Upper lobe of right lung (tissue), 1 donor: ENCODE results near the gene TJP3. TPM values are rescaled to one million over a fixed set of nuclear protein-coding genes. Genes with fewer than 3 reads are reported as not detected.
"Not testable (repeated sequence)": the region's sequence is repeated elsewhere in the genome, so short reads cannot be mapped to it uniquely, and the experiment has no call there.

Experiments used
- ATAC-seq: fragments of 200-7000 bp; cut with Tn5 transposase; one replicate; pipeline ENCODE4 v1.9.1; 2020; ENCODE audit warnings: mild to moderate bottlenecking, moderate library complexity
- DNase-seq: peaks from one replicate; pipeline ENCODE4 v3.0.0-alpha.2; 2020
- H3K27ac ChIP-seq: fragments of 200-600 bp; one replicate; pipeline ENCODE4 v1.8.0; 2022
- H3K27me3 ChIP-seq: fragments of 200-600 bp; one replicate; pipeline ENCODE4 v1.8.0; 2022; ENCODE audit warnings: mild to moderate bottlenecking
- H3K36me3 ChIP-seq: fragments of 200-600 bp; one replicate; pipeline ENCODE4 v1.8.0; 2022
- H3K4me1 ChIP-seq: fragments of 200-600 bp; one replicate; pipeline ENCODE4 v1.8.0; 2022
- H3K4me3 ChIP-seq: fragments of 200-600 bp; one replicate; pipeline ENCODE4 v1.8.0; 2022; ENCODE audit warnings: mild to moderate bottlenecking
- H3K9me3 ChIP-seq: fragments of 200-600 bp; one replicate; pipeline ENCODE4 v1.8.0; 2022
- intact Hi-C: fragments of 100-400 bp; cut with DNase I; formaldehyde crosslinking; loops from one replicate; pipeline ENCODE4 v1.11.0; 2022
- total RNA-seq: library from RNA; stranded (reverse); fragmentation: NEBNext Ultra II Directional; extraction: Animal tissue kit (Norgen Biotek cat#: 25700); gene quantifications from one replicate; pipeline ENCODE4 v1.2.1, GENCODE V29; 2021
- TF ChIP-seq, protein P1 (sequence below): fragments of 200-600 bp; IDR thresholded peaks from one replicate; pipeline ENCODE4 v1.8.0; 2022; ENCODE audit warnings: antibody characterized with exemption
- donor health status: DM: no; HTN: yes; CAD: no; lungs with severe emphysema.

TJP3 gene
- total RNA-seq, 1 donor from 2014 or later: 23.0 TPM

DNA sequence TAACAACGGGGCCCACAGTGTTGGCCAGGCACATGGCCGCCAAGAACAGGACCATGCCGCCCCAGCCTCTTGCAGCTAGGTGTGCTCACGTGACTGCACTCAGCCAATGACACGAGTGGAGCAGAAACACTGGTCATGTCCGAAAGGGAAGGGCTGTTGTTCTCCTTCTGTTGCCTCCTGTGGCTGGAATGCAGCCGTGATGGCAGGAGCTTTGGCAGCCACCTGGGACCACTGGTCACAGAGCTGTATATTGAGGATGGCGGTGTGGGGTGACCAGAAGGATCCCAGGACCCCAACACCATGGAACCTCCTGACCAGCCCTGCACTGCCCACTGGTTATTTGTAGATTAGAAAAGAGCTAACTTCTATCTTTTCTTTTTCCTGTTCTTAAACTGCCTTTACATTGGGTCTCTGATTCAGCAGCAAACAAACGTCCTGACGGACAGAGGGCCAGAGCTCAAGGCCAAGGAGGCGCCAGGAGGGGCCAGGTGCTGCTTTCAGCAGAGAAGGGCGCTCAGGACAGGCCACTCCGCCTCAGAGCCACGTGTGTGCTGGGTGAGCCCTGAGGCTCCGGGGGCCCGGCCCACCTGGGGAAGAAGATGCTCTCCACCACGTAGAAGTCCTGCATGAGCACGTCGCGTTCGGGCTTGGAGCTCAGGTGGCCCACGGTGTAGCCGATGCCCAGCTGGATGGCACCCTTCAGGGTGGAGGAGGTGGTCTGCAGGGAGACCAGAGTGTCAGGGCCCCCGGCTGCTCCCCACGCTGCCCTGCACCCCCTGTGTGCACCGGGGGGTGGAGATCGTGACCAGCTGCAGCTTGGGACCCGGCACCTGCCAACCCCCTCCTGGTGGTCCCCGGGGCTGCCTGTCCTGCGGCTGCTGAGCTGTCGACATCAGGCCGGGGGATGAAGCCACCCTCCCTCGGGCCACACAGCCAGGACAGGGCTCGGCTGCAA, 46.6 kb upstream of the TJP3 start:
- intact Hi-C loops: no loop called here
- DNase-seq: no peak

DNA sequence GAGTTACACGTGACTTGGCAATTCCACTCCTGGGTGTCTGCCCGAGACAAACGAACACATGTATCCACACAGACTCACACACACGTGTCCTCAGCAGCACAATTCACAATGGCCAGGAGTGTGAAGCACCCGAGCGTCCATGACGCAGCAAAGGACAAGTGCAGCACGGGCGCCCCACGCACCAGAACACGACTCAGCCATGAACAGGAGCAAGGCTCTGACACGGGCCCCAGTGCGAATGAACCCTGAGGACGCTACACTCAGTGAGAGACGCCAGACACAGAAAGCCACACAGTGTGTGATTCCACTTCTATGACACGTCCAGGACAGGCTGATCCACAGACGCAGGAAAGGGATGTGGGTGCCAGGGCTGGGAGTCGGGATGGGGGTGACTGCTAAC, 44.3 kb upstream of the TJP3 start:
- intact Hi-C loops: no loop called here
- H3K27ac ChIP-seq: no peak overlapping the region
- H3K27me3 ChIP-seq: no peaks in the 10 kb centered on the region
- H3K4me3 ChIP-seq: no peak overlapping the region
- no peak for DNase-seq
- no peak for ATAC-seq
- no peaks in the 10 kb centered on the region for H3K4me1 ChIP-seq
- H3K36me3 ChIP-seq: peaks cover 25% of the 10 kb centered on the region
- TF ChIP-seq, protein P1, sequence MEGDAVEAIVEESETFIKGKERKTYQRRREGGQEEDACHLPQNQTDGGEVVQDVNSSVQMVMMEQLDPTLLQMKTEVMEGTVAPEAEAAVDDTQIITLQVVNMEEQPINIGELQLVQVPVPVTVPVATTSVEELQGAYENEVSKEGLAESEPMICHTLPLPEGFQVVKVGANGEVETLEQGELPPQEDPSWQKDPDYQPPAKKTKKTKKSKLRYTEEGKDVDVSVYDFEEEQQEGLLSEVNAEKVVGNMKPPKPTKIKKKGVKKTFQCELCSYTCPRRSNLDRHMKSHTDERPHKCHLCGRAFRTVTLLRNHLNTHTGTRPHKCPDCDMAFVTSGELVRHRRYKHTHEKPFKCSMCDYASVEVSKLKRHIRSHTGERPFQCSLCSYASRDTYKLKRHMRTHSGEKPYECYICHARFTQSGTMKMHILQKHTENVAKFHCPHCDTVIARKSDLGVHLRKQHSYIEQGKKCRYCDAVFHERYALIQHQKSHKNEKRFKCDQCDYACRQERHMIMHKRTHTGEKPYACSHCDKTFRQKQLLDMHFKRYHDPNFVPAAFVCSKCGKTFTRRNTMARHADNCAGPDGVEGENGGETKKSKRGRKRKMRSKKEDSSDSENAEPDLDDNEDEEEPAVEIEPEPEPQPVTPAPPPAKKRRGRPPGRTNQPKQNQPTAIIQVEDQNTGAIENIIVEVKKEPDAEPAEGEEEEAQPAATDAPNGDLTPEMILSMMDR: no peak
- H3K9me3 ChIP-seq: no peaks in the 10 kb centered on the region

More for the DNA sequence above, 46.6 kb upstream of the TJP3 start:
- Histone ChIP-seq H3K27me3 (no peaks in the 10 kb centered on the region), H3K27ac (no peak overlapping the region), H3K9me3 (no peaks in the 10 kb centered on the region), H3K36me3 (peaks cover 41% of the 10 kb centered on the region), H3K4me1 (no peaks in the 10 kb centered on the region), H3K4me3 (no peak overlapping the region)
- ATAC-seq: no peak
- TF ChIP-seq, protein P1: no peak

- no peaks in the 10 kb centered on the region for H3K9me3 ChIP-seq
- no peaks in the 10 kb centered on the region for H3K27me3 ChIP-seq
- intact Hi-C loops: loop anchor here (5.0 kb wide), 1 partner anchor 42 kb away; the partner anchor contains the start of gene TJP3
- ATAC-seq (no peak), DNase-seq (no peak)
- TF ChIP-seq, protein P1: no peak
- H3K4me1 ChIP-seq: peaks cover 6% of the 10 kb centered on the region
- no peak overlapping the region for H3K27ac ChIP-seq
- no peak overlapping the region for H3K4me3 ChIP-seq
- peaks cover 22% of the 10 kb centered on the region for H3K36me3 ChIP-seq
These were observed 43.1 kb upstream of the TJP3 start for GRCh38 chr19:3664879-3665642.

GRCh38 chr19:3665681-3666544, 42.3 kb upstream of the TJP3 start:
- TF ChIP-seq, protein P1: peak; percentile 93
- intact Hi-C loops: loop anchor here (5.0 kb wide), 1 partner anchor 41 kb away; the partner anchor contains the start of gene TJP3
- Histone ChIP-seq H3K27ac (no peak overlapping the region), H3K9me3 (no peaks in the 10 kb centered on the region), H3K36me3 (peaks cover 22% of the 10 kb centered on the region), H3K4me3 (no peak overlapping the region), H3K27me3 (no peaks in the 10 kb centered on the region), H3K4me1 (peaks cover 14% of the 10 kb centered on the region)
- DNase-seq (peak; percentile 84), ATAC-seq (peak; percentile 83)

GRCh38 chr19:3666545-3666856, 41.7 kb upstream of the TJP3 start:
- DNase-seq, H3K27ac ChIP-seq, H3K9me3 ChIP-seq, H3K4me3 ChIP-seq, H3K27me3 ChIP-seq, ATAC-seq: not testable (repeated sequence)
- H3K4me1 ChIP-seq: peaks cover 20% of the 10 kb centered on the region
- peaks cover 20% of the 10 kb centered on the region for H3K36me3 ChIP-seq
- intact Hi-C loops: loop anchor here (5.0 kb wide), 1 partner anchor 41 kb away; the partner anchor contains the start of gene TJP3
